A673 (cell line): ENCODE measurements around the gene PDE6C. TPM values are rescaled to one million over a fixed set of nuclear protein-coding genes. Genes with fewer than 3 reads are reported as not detected.

Source experiments
- BruUV-seq: library from RNA; stranded (reverse); fragments of 400-500 nt; replicated peaks from 2 replicates; lab custom pipeline; 2021; lab: Mats Ljungman, UMichigan
- CTCF ChIA-PET: fragments of 300-600 bp; sonication (Branson Sonifier 250); formaldehyde crosslinking; loops from one replicate; lab custom pipeline; 2022; ENCODE audit warnings: antibody characterized with exemption; lab: Charles Lee
- POLR2A ChIA-PET: fragments of 300-600 bp; sonication (Branson Sonifier 250); formaldehyde crosslinking; loops from one replicate; lab custom pipeline; 2022; ENCODE audit warnings: antibody characterized with exemption; ENCODE audit not compliant: low non-redundant PET; lab: Charles Lee
- DNase-seq: peaks from one replicate; pipeline ENCODE4 v3.0.0-alpha.2; 2015; ENCODE audit warnings: low spot score
- H3K27ac ChIP-seq: fragments of 200-600 bp; sonication (generic); 2 replicates; pipeline ENCODE4 v1.5.1; 2016; ENCODE audit warnings: mixed run types, low read depth, mild to moderate bottlenecking, mixed read lengths, antibody characterized with exemption, low read length; ENCODE audit not compliant: poor library complexity, severe bottlenecking
- H3K27me3 ChIP-seq: fragments of 200-600 bp; sonication (generic); replicated peaks from 2 replicates; pipeline ENCODE4 v1.6.1; 2017; ENCODE audit warnings: mixed run types, low read depth, mild to moderate bottlenecking, mixed read lengths, antibody characterized with exemption, low read length; ENCODE audit not compliant: insufficient read depth, poor library complexity
- H3K36me3 ChIP-seq: fragments of 200-600 bp; sonication (generic); 2 replicates; pipeline ENCODE4 v1.6.1; 2016; ENCODE audit warnings: mixed run types, mild to moderate bottlenecking, mixed read lengths, antibody characterized with exemption, low read length; ENCODE audit not compliant: insufficient read depth, poor library complexity, severe bottlenecking
- H3K4me1 ChIP-seq: fragments of 200-600 bp; sonication (generic); 2 replicates; pipeline ENCODE4 v1.6.1; 2017; ENCODE audit warnings: mixed run types, mild to moderate bottlenecking, mixed read lengths, antibody characterized with exemption, low read length; ENCODE audit not compliant: insufficient read depth, poor library complexity, severe bottlenecking
- H3K4me3 ChIP-seq: fragments of 200-600 bp; sonication (generic); 2 replicates; pipeline ENCODE4 v1.5.1; 2016; ENCODE audit warnings: low read depth, mixed run types, mild to moderate bottlenecking, mixed read lengths, low read length; ENCODE audit not compliant: poor library complexity, severe bottlenecking
- H3K9me3 ChIP-seq: fragments of 200-600 bp; sonication (generic); 2 replicates; pipeline ENCODE4 v1.6.1; 2016; ENCODE audit warnings: mixed run types, low read depth, mild to moderate bottlenecking, mixed read lengths, antibody characterized with exemption, low read length; ENCODE audit not compliant: poor library complexity, severe bottlenecking
- EZH2 ChIP-seq: fragments of 200-600 bp; sonication (generic); IDR thresholded peaks from 2 replicates; pipeline ENCODE4 v1.6.1; 2017; ENCODE audit warnings: borderline replicate concordance, low read depth, mild to moderate bottlenecking, mixed read lengths, antibody characterized with exemption, low read length; ENCODE audit not compliant: poor library complexity, severe bottlenecking
- intact Hi-C: fragments of 100-400 bp; cut with micrococcal nuclease; formaldehyde crosslinking; loops from one replicate; pipeline ENCODE4 v1.10.0; 2022; ENCODE audit not compliant: unreplicated experiment
- total RNA-seq: library from RNA; stranded (reverse); gene quantifications from 2 replicates; pipeline ENCODE4 v1.2.3, GENCODE V29; 2021
- TF ChIP-seq, protein P1 (sequence below): fragments of 300-800, 200-600 bp; sonication (generic); conservative IDR thresholded peaks from 2 replicates; pipeline ENCODE4 v1.5.1; 2017; ENCODE audit warnings: low read depth, mild to moderate bottlenecking, antibody characterized with exemption, low read length, moderate library complexity, mixed read lengths

Gene PDE6C
- total RNA-seq, 1 experiment from 2014 or later, result not detected

- POLR2A ChIA-PET, result no interaction called here
- TF ChIP-seq, protein P1, sequence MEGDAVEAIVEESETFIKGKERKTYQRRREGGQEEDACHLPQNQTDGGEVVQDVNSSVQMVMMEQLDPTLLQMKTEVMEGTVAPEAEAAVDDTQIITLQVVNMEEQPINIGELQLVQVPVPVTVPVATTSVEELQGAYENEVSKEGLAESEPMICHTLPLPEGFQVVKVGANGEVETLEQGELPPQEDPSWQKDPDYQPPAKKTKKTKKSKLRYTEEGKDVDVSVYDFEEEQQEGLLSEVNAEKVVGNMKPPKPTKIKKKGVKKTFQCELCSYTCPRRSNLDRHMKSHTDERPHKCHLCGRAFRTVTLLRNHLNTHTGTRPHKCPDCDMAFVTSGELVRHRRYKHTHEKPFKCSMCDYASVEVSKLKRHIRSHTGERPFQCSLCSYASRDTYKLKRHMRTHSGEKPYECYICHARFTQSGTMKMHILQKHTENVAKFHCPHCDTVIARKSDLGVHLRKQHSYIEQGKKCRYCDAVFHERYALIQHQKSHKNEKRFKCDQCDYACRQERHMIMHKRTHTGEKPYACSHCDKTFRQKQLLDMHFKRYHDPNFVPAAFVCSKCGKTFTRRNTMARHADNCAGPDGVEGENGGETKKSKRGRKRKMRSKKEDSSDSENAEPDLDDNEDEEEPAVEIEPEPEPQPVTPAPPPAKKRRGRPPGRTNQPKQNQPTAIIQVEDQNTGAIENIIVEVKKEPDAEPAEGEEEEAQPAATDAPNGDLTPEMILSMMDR, result no peak
- no peak for TF ChIP-seq EZH2
- DNase-seq, result no peak
- no TSS peak for BruUV-seq
- intact Hi-C loops, result no loop called here
- H3K27ac ChIP-seq, result no peak overlapping the region
- no peaks in the 10 kb centered on the region for H3K4me1 ChIP-seq
- H3K9me3 ChIP-seq, result no peaks in the 10 kb centered on the region
- no peak overlapping the region for H3K4me3 ChIP-seq
- no peaks in the 10 kb centered on the region for H3K36me3 ChIP-seq
- peaks cover 38% of the 10 kb centered on the region for H3K27me3 ChIP-seq
- CTCF ChIA-PET, result no interaction called here
Measured at GRCh38 chr10:93572606-93573005, 39.7 kb upstream of the PDE6C start.

GRCh38 chr10:93573051-93573909 is 39.1 kb upstream of the PDE6C start:
- Histone ChIP-seq H3K4me1 (no peaks in the 10 kb centered on the region), H3K27ac (no peak overlapping the region), H3K36me3 (no peaks in the 10 kb centered on the region), H3K9me3 (no peaks in the 10 kb centered on the region), H3K27me3 (peaks cover 31% of the 10 kb centered on the region), H3K4me3 (no peak overlapping the region)
- ChIA-PET CTCF (no interaction called here), POLR2A (no interaction called here)
- intact Hi-C loops, result no loop called here
- DNase-seq, result no peak
- TF ChIP-seq, protein P1, result no peak
- no peak for TF ChIP-seq EZH2
- no TSS peak for BruUV-seq

GRCh38 chr10:93573924-93574323 is 38.4 kb upstream of the PDE6C start:
- DNase-seq, result no peak
- ChIA-PET CTCF (no interaction called here), POLR2A (no interaction called here)
- Histone ChIP-seq H3K27me3 (peaks cover 25% of the 10 kb centered on the region), H3K36me3 (no peaks in the 10 kb centered on the region), H3K27ac (no peak overlapping the region), H3K4me3 (no peak overlapping the region), H3K4me1 (no peaks in the 10 kb centered on the region), H3K9me3 (no peaks in the 10 kb centered on the region)
- TF ChIP-seq, protein P1, result no peak
- TF ChIP-seq EZH2, result no peak
- intact Hi-C loops, result no loop called here
- no TSS peak for BruUV-seq
